Stimulated activated CD4-positive, alpha-beta T cell treated with anti-CD3 and anti-CD28 coated beads, TNF-alpha, amount 100 ng/mL, for 1 hour (primary cell): ENCODE data around the gene RASAL2.
"Not testable (repeated sequence)": the region's sequence is repeated elsewhere in the genome, so short reads cannot be mapped to it uniquely, and the experiment has no call there.

ENCODE experiments used
- DNase-seq, 3 donors: peaks; one replicate each; pipeline ENCODE4 v3.0.0-alpha.2; 2020; ENCODE audit warnings: low read depth in 3 of 3, low spot score in 1 of 3

RASAL2 gene

GRCh38 chr1:178502856-178503255, 409.0 kb downstream of the RASAL2 start:
- DNase-seq, result no peak

- DNase-seq, result not testable (repeated sequence)
Observed at GRCh38 chr1:178503316-178503715, 409.4 kb downstream of the RASAL2 start.

DNA sequence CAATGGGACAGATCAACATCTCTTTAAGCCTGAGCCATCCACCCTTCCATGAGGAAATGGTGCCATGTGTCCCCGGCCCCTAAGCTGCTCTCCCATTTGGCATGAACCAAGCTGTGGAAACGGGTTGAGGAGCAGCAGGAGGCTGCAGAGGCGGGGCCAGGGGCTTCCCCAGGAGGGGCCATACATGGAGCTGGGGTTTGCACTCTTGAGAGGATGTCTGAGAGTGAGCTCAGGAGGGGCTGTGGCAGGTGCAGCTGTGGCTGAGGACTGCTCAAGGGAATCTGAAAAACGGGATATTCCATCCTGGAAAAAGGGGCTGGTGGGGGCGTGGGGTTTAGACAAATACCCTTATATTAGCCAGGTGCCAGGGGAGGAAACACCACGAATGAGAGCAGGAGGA, 409.9 kb downstream of the RASAL2 start:
- DNase-seq, result no peak

- no peak for DNase-seq
Observed at GRCh38 chr1:178504286-178504685, 410.4 kb downstream of the RASAL2 start.

GRCh38 chr1:178506177-178506576, 412.3 kb downstream of the RASAL2 start:
- no peak for DNase-seq

DNA sequence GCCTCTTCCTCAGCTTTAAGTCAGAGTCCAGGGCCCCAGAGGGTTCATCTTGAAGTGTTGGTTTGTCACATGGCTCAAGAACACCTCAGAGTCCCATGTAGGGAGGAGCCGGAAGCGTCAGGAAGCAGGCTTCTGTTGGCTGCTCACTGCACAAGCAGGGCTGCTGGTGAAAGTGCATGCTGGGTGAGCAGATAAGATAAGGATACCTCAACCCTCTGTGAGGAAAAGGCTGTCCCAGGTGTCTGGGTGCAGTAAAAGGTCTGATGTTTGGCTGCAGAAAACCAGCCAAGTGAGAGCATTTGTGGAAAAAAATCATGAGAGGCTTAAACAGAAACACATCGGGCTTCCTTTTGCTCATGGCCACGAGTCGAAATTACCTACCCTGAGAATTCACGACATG, 412.8 kb downstream of the RASAL2 start:
- DNase-seq, result no peak

DNA sequence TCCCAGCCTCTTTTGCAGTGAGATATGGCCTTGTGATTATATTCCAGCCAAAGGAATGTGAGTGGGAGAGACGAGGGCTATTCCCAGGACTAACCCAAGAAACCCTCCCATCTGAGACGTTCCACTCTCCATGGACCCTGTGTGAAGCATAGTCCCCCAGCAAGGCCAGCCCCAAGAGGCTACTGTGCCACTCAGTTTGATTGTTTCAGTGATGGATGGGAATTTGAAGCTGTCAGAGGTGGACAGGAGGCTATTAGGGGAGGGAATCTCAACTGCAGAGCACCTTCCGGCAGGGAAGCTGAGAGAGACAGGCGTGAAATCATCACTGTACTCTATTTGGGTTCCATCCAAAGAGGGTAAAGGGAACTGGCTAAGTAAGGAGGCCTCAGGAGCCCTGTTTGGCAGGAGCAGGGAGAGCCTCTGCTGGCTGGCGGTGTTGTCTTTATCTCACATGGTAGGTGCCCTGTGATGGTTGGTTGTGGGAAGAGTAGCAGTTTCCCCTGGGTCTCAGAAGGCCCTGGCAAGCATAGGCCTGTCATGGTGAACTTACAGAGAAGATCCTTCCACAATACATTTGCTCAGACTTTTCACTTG, 415.6 kb downstream of the RASAL2 start:
- DNase-seq, result no peak

- DNase-seq, result no peak
Observed at GRCh38 chr1:178510155-178510554, 416.3 kb downstream of the RASAL2 start.

DNA sequence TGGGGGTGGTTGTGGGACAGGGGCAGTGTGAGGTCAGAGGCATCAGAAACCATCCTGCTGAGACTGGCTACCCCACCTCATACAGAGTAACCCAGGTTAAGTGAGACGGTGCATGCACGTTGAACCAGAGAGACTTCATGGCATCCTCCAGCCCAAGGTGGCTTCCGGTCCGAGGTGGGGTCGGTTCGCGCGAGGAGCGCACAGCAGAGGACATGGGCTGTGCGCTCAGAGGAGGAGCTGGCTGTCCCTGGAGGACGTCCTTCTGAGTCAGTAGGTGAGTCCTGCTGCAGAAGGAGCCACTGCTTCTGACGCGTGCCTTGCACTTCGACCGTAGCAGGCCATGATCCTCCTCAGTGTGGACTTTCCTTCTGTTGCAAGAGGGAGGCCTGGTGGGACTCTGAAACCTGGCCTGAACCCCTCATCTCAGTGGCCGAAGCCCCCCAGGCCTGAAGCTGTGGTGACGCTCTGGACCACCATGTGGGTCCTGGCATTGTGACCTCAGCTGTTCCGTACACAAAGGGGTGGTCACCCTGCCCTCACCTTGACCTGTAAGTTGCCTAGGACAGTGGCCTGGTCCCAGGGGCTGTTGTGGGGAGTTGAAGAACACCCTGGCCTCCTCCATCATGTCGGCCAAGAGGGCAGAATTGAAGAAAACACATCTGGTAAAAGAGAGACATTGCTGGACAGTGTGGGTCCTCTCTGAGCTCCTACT, 418.8 kb downstream of the RASAL2 start, which contains the start of gene TEX35:
TSS of gene TEX35 (plus strand) at position 544 of the 712 bp plus-strand sequence. CDS start at position 624, 80 bp downstream.
- no peak for DNase-seq

GRCh38 chr1:178513278-178513983, 419.5 kb downstream of the RASAL2 start:
- no peak for DNase-seq

DNA sequence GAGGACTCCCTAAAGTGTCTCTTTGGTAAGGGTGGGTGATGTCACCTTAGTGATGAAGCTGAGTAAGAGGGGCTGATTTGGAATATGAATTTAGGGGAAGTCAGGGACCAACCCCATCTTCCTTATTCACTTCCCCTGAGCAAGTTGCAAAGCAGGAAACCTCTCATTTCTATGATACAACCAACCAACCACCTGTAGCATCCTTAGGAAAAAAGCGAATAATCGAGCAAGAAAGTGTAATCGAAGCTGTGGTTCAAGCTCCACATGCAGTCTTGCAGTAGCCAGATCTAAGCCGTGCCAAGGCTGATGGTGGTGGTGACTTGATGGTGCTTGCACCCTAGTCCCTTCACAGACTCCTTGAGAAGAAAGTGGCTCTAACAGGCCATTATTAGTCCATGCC, 422.2 kb downstream of the RASAL2 start:
- DNase-seq, result no peak

DNA sequence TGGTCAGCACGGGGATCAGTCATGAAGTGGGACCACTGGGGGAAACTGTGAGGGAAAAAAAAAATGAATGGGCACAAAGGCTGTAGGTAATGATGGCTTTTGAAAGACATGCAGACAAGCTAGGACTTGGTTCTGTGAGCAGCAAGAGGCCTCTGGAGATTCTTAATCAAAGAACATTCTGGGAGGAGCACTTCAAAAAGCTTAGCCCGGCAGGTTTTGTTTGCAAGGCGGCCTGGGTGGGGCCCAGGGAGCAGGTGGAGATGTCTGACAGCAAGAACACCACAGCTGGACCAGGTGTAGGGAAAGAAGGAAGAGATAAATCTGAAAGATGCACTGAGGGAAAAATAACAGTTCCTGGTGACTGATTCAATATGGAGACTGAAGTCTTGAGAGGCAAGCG, 425.0 kb downstream of the RASAL2 start:
- no peak for DNase-seq

DNA sequence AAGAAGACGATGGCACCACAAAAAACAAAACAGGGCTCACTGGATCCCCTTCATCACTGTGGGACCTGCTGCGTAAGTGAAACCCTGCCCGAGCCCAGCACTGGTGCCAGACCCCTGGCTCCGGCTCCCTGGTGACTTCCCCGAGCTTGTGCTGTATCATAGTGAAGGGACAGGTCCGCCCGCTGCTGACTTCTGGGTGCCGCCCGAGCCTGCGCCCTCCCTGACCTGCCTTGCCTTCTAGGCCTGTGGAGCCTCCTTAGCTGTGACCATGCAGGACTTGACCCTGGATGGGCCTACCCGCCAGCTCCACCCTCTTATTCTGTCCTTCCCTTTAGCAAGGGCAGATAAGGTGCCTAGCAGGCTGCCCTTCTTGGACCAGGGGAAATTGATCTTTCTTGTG, 426.9 kb downstream of the RASAL2 start:
- no peak for DNase-seq

GRCh38 chr1:178521241-178521640, 427.3 kb downstream of the RASAL2 start:
- DNase-seq, result no peak

DNA sequence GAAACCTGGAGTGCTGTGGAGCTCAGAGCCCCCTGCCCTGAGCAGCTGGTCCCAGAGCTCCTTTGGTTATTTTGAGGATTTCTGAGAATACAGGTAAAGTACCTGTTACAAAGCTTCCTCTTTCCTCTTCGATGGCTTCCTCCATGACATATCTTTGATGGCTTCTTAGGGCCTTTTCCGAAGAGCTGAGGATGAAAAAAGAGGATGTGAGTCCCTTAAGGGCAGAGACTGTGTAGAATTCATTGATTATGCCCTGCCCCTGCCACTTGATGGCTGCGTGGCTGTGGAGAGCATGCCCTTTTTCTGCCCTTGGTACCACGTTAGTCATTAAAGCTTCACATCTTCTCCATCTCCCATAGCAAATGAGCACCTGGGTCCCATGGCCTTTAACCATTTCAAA, 433.2 kb downstream of the RASAL2 start:
- no peak for DNase-seq

DNA sequence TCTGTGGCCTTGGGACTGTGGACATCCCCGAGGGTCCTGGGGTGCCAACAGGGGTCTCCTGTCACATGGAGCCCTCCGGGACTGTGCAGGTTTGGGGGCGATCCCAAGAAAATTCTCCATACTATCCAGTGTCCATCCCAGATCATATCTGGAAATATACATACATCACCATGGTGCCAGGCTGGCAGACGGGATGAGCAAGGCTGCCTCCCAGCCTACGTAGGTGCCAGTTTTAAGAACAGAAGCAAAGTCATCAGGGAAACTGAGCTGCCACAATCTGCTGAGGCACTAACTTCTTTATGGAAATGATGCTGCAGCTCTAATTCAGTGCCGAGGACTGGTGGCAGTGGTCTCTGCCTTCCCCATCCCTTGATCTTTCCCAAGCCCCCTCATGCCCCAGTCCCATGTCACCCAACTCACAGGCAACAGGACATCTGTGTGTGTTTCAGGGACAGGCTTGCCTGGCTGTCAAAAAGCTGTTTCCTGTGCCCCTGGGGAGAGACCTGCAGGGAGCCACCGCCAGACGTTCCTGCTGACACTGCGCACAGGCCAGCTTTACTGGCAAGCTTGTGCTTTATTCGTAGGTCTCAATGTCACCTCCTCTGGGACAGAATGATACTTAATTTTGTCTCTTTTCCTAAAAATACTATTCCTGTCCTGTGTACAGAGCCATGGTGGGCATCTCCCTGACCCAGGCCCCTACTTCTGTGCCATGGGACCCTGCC, 434.5 kb downstream of the RASAL2 start:
- no peak for DNase-seq

- DNase-seq, result no peak
Observed at GRCh38 chr1:178528953-178529335, 435.0 kb downstream of the RASAL2 start.

DNA sequence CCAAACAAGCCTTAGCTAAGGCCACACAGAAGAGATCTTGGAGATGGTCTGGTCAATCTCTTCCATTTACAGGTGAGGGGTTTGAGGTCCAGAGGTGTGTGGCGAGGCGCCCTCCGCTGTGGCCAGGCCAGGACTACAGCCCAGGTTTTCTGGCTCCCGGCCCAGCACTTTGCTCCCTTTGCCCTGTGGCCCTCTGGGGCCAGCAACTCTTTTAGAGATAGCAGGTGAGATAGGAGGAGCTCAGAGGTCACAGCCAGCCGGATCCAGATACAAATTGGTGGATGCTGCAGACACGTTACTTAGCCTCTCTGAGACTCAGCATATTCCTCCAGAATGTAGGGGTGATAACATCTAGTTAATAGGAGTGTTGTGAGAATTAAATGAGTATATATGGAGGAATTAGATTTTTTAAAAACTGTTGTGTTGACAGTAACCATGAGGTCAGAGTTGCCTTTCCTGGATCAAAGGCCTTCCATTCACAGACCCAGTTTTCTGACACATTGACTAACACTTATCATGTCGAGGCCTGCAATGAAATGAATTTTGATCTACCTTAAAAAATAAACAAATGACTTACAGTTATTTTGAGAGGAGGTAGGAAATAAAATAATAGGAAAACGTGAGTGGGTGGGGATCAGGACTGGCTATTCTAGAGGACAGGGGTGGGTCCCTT, 435.6 kb downstream of the RASAL2 start:
- no peak for DNase-seq

- DNase-seq, result no peak
Observed at GRCh38 chr1:178530037-178530402, 436.1 kb downstream of the RASAL2 start.

- DNase-seq, result no peak
Observed at GRCh38 chr1:178530502-178530901, 436.6 kb downstream of the RASAL2 start.

DNA sequence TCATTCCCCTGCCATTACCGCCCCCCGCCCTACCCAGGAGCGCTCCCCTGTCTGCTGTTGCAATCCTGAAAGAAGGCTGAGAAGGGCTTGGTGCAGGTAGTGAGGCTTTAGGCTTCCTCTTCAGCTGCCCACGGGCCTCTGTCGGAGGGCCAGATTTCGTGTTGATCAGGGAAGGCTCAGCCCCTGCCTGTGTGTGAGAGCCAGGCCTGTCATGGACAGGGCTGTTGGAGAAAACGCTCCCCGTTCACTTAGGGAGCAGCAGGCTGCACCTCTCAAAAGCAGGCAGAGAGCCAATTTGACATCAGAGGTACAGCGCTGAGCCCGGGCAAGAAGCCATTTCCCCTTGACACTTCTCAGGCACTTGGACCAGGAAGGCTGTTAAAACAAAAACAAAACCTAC, 438.0 kb downstream of the RASAL2 start:
- DNase-seq, result no peak
